B cell (primary cell): ENCODE measurements around the gene SYTL5. TPM values are rescaled to one million over a fixed set of nuclear protein-coding genes. Genes with fewer than 3 reads are reported as not detected.

Experiments
- ATAC-seq: fragments of 200-7000 bp; cut with Tn5 transposase; one replicate; pipeline ENCODE4 v1.10.0; 2021; ENCODE audit warnings: low read depth, mild to moderate bottlenecking, moderate number of reproducible peaks, moderate library complexity
- CTCF ChIA-PET: fragments of 350-600 bp; sonication (Branson Sonifier 250); formaldehyde crosslinking; loops from one replicate; lab custom pipeline; 2021; ENCODE audit warnings: antibody characterized with exemption, inconsistent platforms; lab: Charles Lee
- POLR2A ChIA-PET: fragments of 350-600 bp; sonication (Branson Sonifier 250); formaldehyde crosslinking; loops from one replicate; lab custom pipeline; 2021; ENCODE audit warnings: antibody characterized with exemption; lab: Charles Lee
- DNase-seq: peaks from one replicate; pipeline ENCODE4 v3.0.0; 2013
- H2AFZ ChIP-seq: 2 replicates; pipeline ENCODE4 v1.6.1; 2012; ENCODE audit warnings: mild to moderate bottlenecking, low read depth, low read length; ENCODE audit not compliant: insufficient read depth, poor library complexity, severe bottlenecking
- H3K27ac ChIP-seq, 2 donors: 1 replicate in 1 of 2; 2 replicates in 1 of 2; pipeline ENCODE4 v1.5.1; 2012 to 2013; ENCODE audit warnings: low read length in 2 of 2, mild to moderate bottlenecking in 2 of 2, moderate library complexity in 1 of 2
- H3K27me3 ChIP-seq, 4 experiments: fragments of 200-600 bp in 1 of 4; sonication (generic) in 1 of 4; replicated peaks in 1 of 4; 1 replicate in 2 of 4; 2 replicates in 2 of 4; pipeline versions ENCODE4 v1.6.1 to v1.7.0; 2013 to 2016; ENCODE audit warnings: low read length in 3 of 4, mild to moderate bottlenecking in 2 of 4, mixed read lengths in 1 of 4, moderate library complexity in 1 of 4; ENCODE audit not compliant: insufficient read depth in 4 of 4, control insufficient read depth in 3 of 4; ENCODE audit errors: control extremely low read depth in 1 of 4
- H3K36me3 ChIP-seq, 2 experiments: replicated peaks in 1 of 2; 1 replicate in 1 of 2; 2 replicates in 1 of 2; pipeline versions ENCODE4 v1.6.1 to v1.7.1; 2013; ENCODE audit warnings: low read length in 1 of 2; ENCODE audit not compliant: insufficient read depth in 2 of 2, control insufficient read depth in 1 of 2; ENCODE audit errors: control extremely low read depth in 1 of 2, extremely low read depth in 1 of 2
- H3K4me1 ChIP-seq, 2 donors: fragments of 200-600 bp in 1 of 2; sonication (generic) in 1 of 2; 1 replicate in 1 of 2; 2 replicates in 1 of 2; pipeline versions ENCODE4 v1.5.1 to v1.6.1; 2013 to 2017; ENCODE audit warnings: low read length in 2 of 2; ENCODE audit not compliant: control insufficient read depth in 2 of 2, insufficient read depth in 2 of 2
- H3K4me2 ChIP-seq: replicated peaks from 2 replicates; pipeline ENCODE3; 2012; ENCODE audit warnings: mild to moderate bottlenecking, low read depth, low read length; ENCODE audit not compliant: poor library complexity, severe bottlenecking
- H3K4me3 ChIP-seq, 5 experiments: fragments of 200-600 bp in 1 of 5; sonication (generic) in 1 of 5; 1 replicate in 3 of 5; 2 replicates in 2 of 5; pipeline versions ENCODE4 v1.5.1 to v1.7.0; 2011 to 2016; ENCODE audit warnings: low read length in 4 of 5, mild to moderate bottlenecking in 4 of 5, low read depth in 2 of 5, control low read depth in 1 of 5, moderate library complexity in 1 of 5; ENCODE audit not compliant: insufficient read depth in 1 of 5; ENCODE audit errors: control extremely low read depth in 1 of 5, extremely low read depth in 1 of 5
- H3K79me2 ChIP-seq: fragments of 200-600 bp; sonication (generic); one replicate; pipeline ENCODE4 v1.6.0; 2016; ENCODE audit warnings: low read length; ENCODE audit not compliant: control insufficient read depth, insufficient read depth
- H3K9ac ChIP-seq: fragments of 200-600 bp; sonication (generic); 2 replicates; pipeline ENCODE4 v1.6.1; 2017; ENCODE audit warnings: mild to moderate bottlenecking, low read length, moderate library complexity
- H3K9me3 ChIP-seq, 3 donors: one replicate each; pipeline versions ENCODE4 v1.6.1 to v1.7.1; 2013; ENCODE audit warnings: low read length in 2 of 3; ENCODE audit not compliant: control insufficient read depth in 2 of 3, insufficient read depth in 1 of 3; ENCODE audit errors: control extremely low read depth in 1 of 3
- H4K20me1 ChIP-seq: 2 replicates; pipeline ENCODE4 v1.6.0; 2012; ENCODE audit warnings: mild to moderate bottlenecking, low read length; ENCODE audit not compliant: insufficient read depth, control insufficient read depth, poor library complexity, severe bottlenecking
- H3K27ac Mint-ChIP-seq: one replicate; pipeline ENCODE4 v1.8.0; 2021; ENCODE audit warnings: mixed read lengths
- H3K27me3 Mint-ChIP-seq: one replicate; pipeline ENCODE4 v1.8.0; 2021; ENCODE audit warnings: mixed read lengths
- H3K4me1 Mint-ChIP-seq: one replicate; pipeline ENCODE4 v1.8.0; 2021; ENCODE audit warnings: mixed read lengths
- H3K4me3 Mint-ChIP-seq: one replicate; pipeline ENCODE4 v1.8.0; 2021; ENCODE audit warnings: mixed read lengths
- H3K9me3 Mint-ChIP-seq: one replicate; pipeline ENCODE4 v1.8.0; 2022; ENCODE audit warnings: mixed read lengths; ENCODE audit not compliant: insufficient read depth
- CTCF ChIP-seq: fragments of 200-600 bp; IDR thresholded peaks from one replicate; pipeline ENCODE4 v1.8.0; 2022; ENCODE audit warnings: antibody characterized with exemption, mild to moderate bottlenecking
- EZH2 ChIP-seq: IDR thresholded peaks from 2 replicates; pipeline ENCODE4 v1.6.1; 2012; ENCODE audit warnings: borderline replicate concordance, low read depth, mild to moderate bottlenecking, moderate library complexity, low read length; ENCODE audit not compliant: insufficient read depth, poor library complexity, severe bottlenecking
- WGBS: methylation state at CpG from one replicate; pipeline ENCODE4 v1.1.5; 2013; ENCODE audit warnings: missing lambda C conversion rate; ENCODE audit not compliant: insufficient coverage; 5-methylcytosine and 5-hydroxymethylcytosine counted together
- intact Hi-C: fragments of 100-400 bp; cut with micrococcal nuclease; formaldehyde crosslinking; loops from one replicate; pipeline ENCODE4 v1.10.0; 2022
- polyA plus RNA-seq: library from polyadenylated mRNA; depleted of rRNA; stranded (reverse); fragments of >200 nt; gene quantifications from 2 replicates; pipeline ENCODE4 v1.2.3, GENCODE V29; 2012
- total RNA-seq, 2 donors: library from RNA; stranded (reverse); fragments of 120-200 nt in 1 of 2; gene quantifications; 1 replicate in 1 of 2; 2 replicates in 1 of 2; pipeline versions ENCODE4 v1.2.3 to v1.2.4, GENCODE V29; 2013 to 2022

Gene SYTL5
- total and polyA plus RNA-seq, 2 donors (not counting 1 experiment from before 2014, with no cell fraction given) = 0.01 TPM; not detected in 1

GRCh38 chrX:38109042-38109898 is 102.9 kb downstream of the SYTL5 start:
- H3K4me1 Mint-ChIP-seq = no peaks in the 10 kb centered on the region
- no peaks in the 10 kb centered on the region for H3K27me3 ChIP-seq
- H3K9ac ChIP-seq = no peak overlapping the region
- no peak for DNase-seq
- ChIA-PET POLR2A (no interaction called here), CTCF (no interaction called here)
- H3K9me3 Mint-ChIP-seq = no peaks in the 10 kb centered on the region
- H3K36me3 ChIP-seq = no peaks in the 10 kb centered on the region
- no peaks in the 10 kb centered on the region for H3K4me1 ChIP-seq
- H3K27me3 Mint-ChIP-seq = no peaks in the 10 kb centered on the region
- intact Hi-C loops = no loop called here
- H3K4me3 Mint-ChIP-seq = no peak overlapping the region
- H3K27ac Mint-ChIP-seq = no peak overlapping the region
- ATAC-seq = no peak
- no CpG with 5 or more reads among the region's 4 CpGs for WGBS
- no peaks in the 10 kb centered on the region for H3K79me2 ChIP-seq
- no peak overlapping the region for H3K27ac ChIP-seq
- H3K4me3 ChIP-seq = no peak overlapping the region
- TF ChIP-seq EZH2 (no peak), CTCF (no peak)
- no peaks in the 10 kb centered on the region for H3K9me3 ChIP-seq
- no peaks in the 10 kb centered on the region for H4K20me1 ChIP-seq
- H3K4me2 ChIP-seq = no peak overlapping the region
- H2AFZ ChIP-seq = no peak overlapping the region

GRCh38 chrX:38110231-38110630 is 103.9 kb downstream of the SYTL5 start:
- no peaks in the 10 kb centered on the region for H3K36me3 ChIP-seq
- no peaks in the 10 kb centered on the region for H3K79me2 ChIP-seq
- Mint-ChIP-seq H3K27me3 (no peaks in the 10 kb centered on the region), H3K4me1 (no peaks in the 10 kb centered on the region), H3K27ac (no peak overlapping the region), H3K4me3 (no peak overlapping the region), H3K9me3 (no peaks in the 10 kb centered on the region)
- H3K27me3 ChIP-seq = no peaks in the 10 kb centered on the region
- no peak overlapping the region for H3K27ac ChIP-seq
- ATAC-seq (no peak), DNase-seq (no peak)
- ChIA-PET POLR2A (no interaction called here), CTCF (no interaction called here)
- H4K20me1 ChIP-seq = no peaks in the 10 kb centered on the region
- no CpG with 5 or more reads among the region's 6 CpGs for WGBS
- no peak overlapping the region for H3K4me2 ChIP-seq
- H3K9ac ChIP-seq = no peak overlapping the region
- TF ChIP-seq CTCF (no peak), EZH2 (no peak)
- no peaks in the 10 kb centered on the region for H3K4me1 ChIP-seq
- no peak overlapping the region for H3K4me3 ChIP-seq
- no peaks in the 10 kb centered on the region for H3K9me3 ChIP-seq
- intact Hi-C loops = no loop called here
- H2AFZ ChIP-seq = no peak overlapping the region
